IPS-18c (cell line): ENCODE measurements around the gene PYGO2.

Source experiments
- H3K4me3 ChIP-seq: 2 replicates; pipeline ENCODE4 v1.7.0; 2013; ENCODE audit warnings: low read depth, mild to moderate bottlenecking, low read length, moderate library complexity; ENCODE audit not compliant: insufficient read depth
- H3K9me3 ChIP-seq: one replicate; pipeline ENCODE4 v1.6.1; 2013; ENCODE audit warnings: mild to moderate bottlenecking, low read length, moderate library complexity; ENCODE audit not compliant: control insufficient read depth, insufficient read depth

Gene PYGO2

GRCh38 chr1:154957091-154957657 is 4.4 kb downstream of the PYGO2 start:
- H3K4me3 ChIP-seq, result peak overlapping the region; percentile 59
- H3K9me3 ChIP-seq, result no peaks in the 10 kb centered on the region

GRCh38 chr1:154956544-154956941 is 5.0 kb downstream of the PYGO2 start:
- H3K9me3 ChIP-seq, result no peaks in the 10 kb centered on the region
- H3K4me3 ChIP-seq, result peak overlapping the region; percentile 59; the same call in 1 of the 2 replicates

GRCh38 chr1:154955718-154956543 is 5.7 kb downstream of the PYGO2 start, which contains the start of gene PBXIP1:
Gene PBXIP1, minus strand, starts transcription at chr1:154956099. Its CDS starts 2,378 bp downstream, at chr1:154953721.
- no peaks in the 10 kb centered on the region for H3K9me3 ChIP-seq

DNA sequence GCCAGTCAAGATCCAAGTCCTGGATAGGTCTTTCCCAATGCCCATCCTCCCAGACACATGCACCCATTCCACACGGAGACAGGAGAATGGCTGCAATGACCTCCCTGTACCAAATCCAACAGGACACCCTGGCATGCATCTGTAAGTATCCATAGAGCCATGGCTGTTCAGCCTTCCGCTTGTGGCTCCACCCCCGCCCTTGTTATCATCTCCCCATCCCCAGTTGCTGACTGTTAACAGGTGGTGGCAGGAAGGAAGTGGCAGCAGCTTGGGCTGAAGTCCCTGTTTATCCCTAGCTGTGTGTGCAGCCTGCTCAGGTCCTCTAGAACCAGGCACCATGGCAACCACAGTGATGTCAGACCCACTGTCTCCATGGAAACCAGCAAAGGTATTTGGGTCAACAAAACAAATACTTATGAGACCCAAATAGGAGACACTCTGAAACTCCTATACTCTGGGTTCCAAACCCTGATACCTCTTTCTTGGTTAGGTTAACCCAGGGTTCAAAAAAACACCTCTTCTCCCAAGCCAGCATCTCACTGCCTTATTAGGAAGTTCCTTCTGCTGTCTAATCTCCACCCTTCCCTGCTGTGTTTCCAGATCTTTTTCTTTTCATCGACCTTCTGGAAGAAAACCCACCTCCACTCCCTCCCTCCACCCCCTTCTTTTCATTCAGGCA is 6.4 kb downstream of the PYGO2 start:
- Histone ChIP-seq H3K9me3 (no peaks in the 10 kb centered on the region), H3K4me3 (peak overlapping the region; percentile 59)

More at GRCh38 chr1:154955718-154956543, 5.7 kb downstream of the PYGO2 start, which contains the start of gene PBXIP1:
- peak within 1 kb of the TSS; percentile 59 for H3K4me3 ChIP-seq

- Histone ChIP-seq H3K9me3 (no peaks in the 10 kb centered on the region), H3K4me3 (no peak overlapping the region)
Measured at GRCh38 chr1:154954541-154954940, 7.0 kb downstream of the PYGO2 start.

GRCh38 chr1:154953611-154954038 is 8.0 kb downstream of the PYGO2 start:
- H3K9me3 ChIP-seq, result no peaks in the 10 kb centered on the region
- no peak overlapping the region for H3K4me3 ChIP-seq

DNA sequence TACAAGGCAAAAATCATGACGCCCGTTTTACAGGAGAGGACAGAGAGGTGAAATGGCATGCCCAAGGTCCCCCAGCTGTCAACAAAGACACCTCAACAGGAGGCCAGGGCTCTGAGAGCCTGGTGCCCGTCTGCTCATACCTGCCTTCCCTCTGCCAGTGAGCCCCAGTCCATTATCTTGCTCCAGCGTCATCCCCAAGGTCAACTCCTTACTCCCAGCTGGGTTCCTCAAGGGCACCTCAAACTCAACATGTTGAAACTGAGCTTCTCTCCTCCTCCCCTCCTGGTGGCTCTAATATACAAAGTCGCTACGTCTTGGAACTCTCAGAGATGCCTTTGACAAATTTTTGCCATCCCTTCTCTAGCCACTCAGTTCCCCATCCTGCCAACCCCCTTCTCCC is 8.9 kb downstream of the PYGO2 start:
- H3K9me3 ChIP-seq, result no peaks in the 10 kb centered on the region
- H3K4me3 ChIP-seq, result no peak overlapping the region

- Histone ChIP-seq H3K9me3 (no peaks in the 10 kb centered on the region), H3K4me3 (no peak overlapping the region)
Measured at GRCh38 chr1:154951901-154952657, 9.5 kb downstream of the PYGO2 start.

DNA sequence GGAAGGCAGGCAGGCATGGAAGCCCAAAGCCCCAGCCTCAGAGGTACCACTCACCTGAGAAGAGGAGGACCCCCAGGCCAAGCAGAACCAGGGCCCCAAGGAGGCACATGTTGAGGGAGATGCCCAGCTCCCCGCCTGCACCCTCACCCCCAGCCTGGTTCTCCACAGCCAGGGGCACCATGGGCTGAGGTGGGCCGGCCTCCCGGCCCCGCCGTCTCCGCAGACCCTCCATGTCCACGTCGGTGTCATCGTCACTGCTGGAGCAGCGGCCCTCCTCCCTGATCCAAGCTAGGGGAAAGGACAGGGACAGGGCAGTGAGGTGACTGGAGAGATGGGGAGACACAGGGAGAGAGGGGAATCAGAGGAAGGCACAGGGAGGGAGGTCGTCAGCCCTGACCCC is 13.5 kb downstream of the PYGO2 start:
- no peaks in the 10 kb centered on the region for H3K9me3 ChIP-seq
- no peak overlapping the region for H3K4me3 ChIP-seq

DNA sequence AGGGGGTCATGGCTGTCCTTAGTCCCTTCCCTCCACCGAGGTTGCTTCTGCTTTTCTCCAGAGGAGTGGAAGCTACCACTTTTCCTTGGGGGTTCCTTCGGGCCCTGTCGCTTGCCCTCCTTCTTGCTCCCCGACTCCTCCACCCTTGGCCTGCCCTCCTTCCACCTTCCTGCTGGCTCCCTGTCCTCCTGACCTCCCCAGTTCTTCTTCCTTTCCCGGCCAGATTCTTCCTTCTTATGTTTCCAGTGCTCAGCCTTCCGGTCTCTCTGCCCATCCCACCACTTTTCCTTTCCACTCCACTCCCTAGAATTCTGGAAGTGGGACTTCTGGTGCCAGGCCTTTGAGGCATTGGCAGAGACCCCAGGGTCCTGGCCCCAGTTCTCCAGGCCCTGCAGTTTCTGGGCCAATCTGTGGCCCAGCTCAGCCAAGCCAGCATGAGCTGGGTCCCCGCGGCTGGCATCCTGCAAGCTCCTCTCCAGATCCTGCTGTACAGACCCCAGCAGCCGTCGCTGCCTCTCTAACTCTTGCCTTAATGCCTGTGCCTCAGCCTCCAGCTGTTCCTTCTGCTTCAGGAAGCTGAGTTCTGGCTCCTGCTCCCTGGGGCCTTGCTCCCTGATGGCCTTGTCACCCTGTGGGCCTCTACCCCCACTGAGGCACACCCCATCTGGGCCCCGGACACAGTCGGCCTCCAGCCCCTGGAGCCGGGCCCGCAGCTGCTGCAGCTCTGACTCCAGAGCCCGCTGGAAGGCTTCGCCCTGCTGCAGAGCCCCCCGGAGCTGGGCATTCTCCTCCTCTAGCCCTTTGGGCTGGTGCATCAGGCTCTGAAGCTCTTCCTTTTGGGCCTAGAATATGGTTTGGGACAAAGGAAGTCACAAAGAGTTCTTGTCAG is 15.4 kb downstream of the PYGO2 start:
- H3K9me3 ChIP-seq, result no peaks in the 10 kb centered on the region

GRCh38 chr1:154945160-154945961 is 16.2 kb downstream of the PYGO2 start:
- H3K4me3 ChIP-seq, result no peak overlapping the region

More for the DNA sequence above, 15.4 kb downstream of the PYGO2 start:
- no peak overlapping the region for H3K4me3 ChIP-seq

GRCh38 chr1:154944401-154945159 is 17.0 kb downstream of the PYGO2 start:
- no peak overlapping the region for H3K4me3 ChIP-seq
- H3K9me3 ChIP-seq, result no peaks in the 10 kb centered on the region

More at GRCh38 chr1:154945160-154945961, 16.2 kb downstream of the PYGO2 start:
- H3K9me3 ChIP-seq, result no peaks in the 10 kb centered on the region

- no peak overlapping the region for H3K4me3 ChIP-seq
- H3K9me3 ChIP-seq, result no peaks in the 10 kb centered on the region
Measured at GRCh38 chr1:154943649-154944400, 17.8 kb downstream of the PYGO2 start.

DNA sequence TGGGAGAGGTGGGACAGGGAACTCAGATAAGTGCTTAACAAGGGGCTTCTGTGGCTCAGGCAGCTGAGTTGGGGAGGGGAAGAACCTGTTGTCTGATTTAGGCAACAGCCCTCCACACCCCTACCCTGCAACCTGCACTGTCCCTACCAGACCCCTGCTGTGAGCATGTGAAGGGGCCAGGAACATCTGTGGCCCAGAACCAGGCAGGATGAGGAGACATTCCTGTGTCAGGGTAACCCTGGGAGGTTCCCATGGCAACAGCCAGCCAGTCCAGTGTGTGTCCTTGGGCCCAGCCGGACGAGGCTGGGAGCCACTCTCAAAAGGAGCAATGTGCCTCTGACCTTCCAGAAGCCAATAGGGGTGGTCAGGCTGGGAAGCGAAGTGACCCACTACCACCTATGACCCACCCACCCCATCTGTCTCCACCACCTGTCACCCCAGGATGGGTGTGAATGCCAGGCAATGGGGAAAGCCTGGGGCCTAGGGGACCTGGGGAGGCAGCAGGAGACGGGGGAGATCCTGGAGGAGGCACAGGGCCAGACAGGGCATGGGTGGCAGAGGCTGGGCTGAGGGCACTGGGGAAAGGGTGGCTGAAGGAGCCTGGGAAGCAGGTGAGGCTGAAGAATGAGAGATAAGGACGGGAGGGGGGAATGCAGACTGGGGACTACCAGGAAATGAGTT is 20.1 kb downstream of the PYGO2 start:
- Histone ChIP-seq H3K4me3 (no peak overlapping the region), H3K9me3 (no peaks in the 10 kb centered on the region)
